ENCODE data around the gene CROCC2. TPM values are rescaled to one million over a fixed set of nuclear protein-coding genes. Genes with fewer than 3 reads are reported as not detected.

The CROCC2 gene
- total RNA-seq, 6 donors from 2014 or later: 0.23 to 17.8 (median 7.6) TPM

GRCh38 chr2:241003369-241003768 is 97.2 kb downstream of the CROCC2 start:
- ATAC-seq (ENCODE audit: low FRiP score in 2 of 2) (no peak), DNase-seq (no peak)
- TF ChIP-seq EP300 (IDR thresholded peaks at IDR 0.05) (no peak), POLR2AphosphoS5 (IDR thresholded peaks at IDR 0.05) (no peak), POLR2A (IDR thresholded peaks at IDR 0.05) (no peak), CTCF (IDR thresholded peaks at IDR 0.05) (no peak)
- Histone ChIP-seq H3K27me3 (no peaks in the 10 kb centered on the region), H3K27ac (no peak overlapping the region), H3K4me1 (peaks cover 12 to 34% (median 26%) of the 10 kb centered on the region in 4 donors), H3K4me3 (no peak overlapping the region), H3K9me3 (peaks cover 4 to 24% (median 8%) of the 10 kb centered on the region in 4 donors), H3K36me3 (peaks cover 0 to 16% (median 0%) of the 10 kb centered on the region in 4 donors)
- 100% methylated on average over 1 to 2 of the region's 2 CpGs for WGBS, 2 donors

DNA sequence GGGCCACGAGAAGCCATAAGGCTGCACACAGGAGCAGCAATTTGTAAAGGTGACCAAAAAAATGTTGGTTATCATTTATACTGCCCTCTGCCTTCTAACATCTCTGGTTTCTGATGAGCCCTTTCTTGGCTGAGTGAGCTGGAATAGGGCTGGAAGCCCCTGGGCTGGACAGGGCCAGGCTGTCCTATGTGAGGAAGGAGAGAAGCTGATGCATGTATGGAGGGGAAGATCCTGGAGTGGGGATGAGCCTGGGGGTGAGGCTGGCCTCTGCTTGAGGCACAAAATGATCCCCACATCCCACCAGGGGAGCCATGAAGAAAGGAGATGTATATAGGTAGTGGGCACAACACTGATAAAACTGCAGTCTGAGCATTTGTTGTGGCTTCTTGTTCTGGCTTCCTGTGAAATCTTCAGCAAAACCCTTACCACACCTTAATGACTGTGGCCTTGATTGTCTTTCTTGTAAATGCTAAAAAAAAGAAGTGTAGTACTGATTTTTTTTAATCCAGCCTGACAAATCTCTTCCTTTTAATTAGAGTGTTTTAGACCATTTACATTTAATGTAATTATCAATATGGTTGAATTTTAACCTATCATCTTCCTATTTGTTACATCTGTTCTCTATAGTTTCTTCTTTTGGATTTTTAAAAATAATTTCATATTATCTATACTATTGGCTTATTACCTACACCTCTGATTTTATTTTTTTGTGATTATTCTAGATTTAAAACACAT is 97.9 kb downstream of the CROCC2 start:
- WGBS, 2 donors: 100% methylated on average over 1 of the region's 1 CpG
- peaks cover 0 to 16% (median 0%) of the 10 kb centered on the region in 4 donors for H3K36me3 ChIP-seq
- H3K4me3 ChIP-seq: no peak overlapping the region
- H3K4me1 ChIP-seq: peaks cover 17 to 37% (median 29%) of the 10 kb centered on the region in 4 donors
- TF ChIP-seq POLR2AphosphoS5 (IDR thresholded peaks at IDR 0.05) (no peak), EP300 (IDR thresholded peaks at IDR 0.05) (no peak), CTCF (IDR thresholded peaks at IDR 0.05) (no peak), POLR2A (IDR thresholded peaks at IDR 0.05) (no peak)
- no peak overlapping the region for H3K27ac ChIP-seq
- DNase-seq: no peak
- H3K9me3 ChIP-seq: peaks cover 4 to 24% (median 8%) of the 10 kb centered on the region in 4 donors
- ATAC-seq (ENCODE audit: low FRiP score in 2 of 2): no peak
- no peaks in the 10 kb centered on the region for H3K27me3 ChIP-seq

- WGBS, 2 donors: 92 to 96% methylated on average over 2 of the region's 2 CpGs
- H3K27ac ChIP-seq: no peak overlapping the region
- no peak for DNase-seq
- no peak for ATAC-seq (ENCODE audit: low FRiP score in 2 of 2)
- H3K9me3 ChIP-seq: peaks cover 4 to 24% (median 8%) of the 10 kb centered on the region in 4 donors
- no peaks in the 10 kb centered on the region for H3K27me3 ChIP-seq
- TF ChIP-seq POLR2AphosphoS5 (IDR thresholded peaks at IDR 0.05) (no peak), POLR2A (IDR thresholded peaks at IDR 0.05) (no peak), CTCF (IDR thresholded peaks at IDR 0.05) (no peak), EP300 (IDR thresholded peaks at IDR 0.05) (no peak)
- no peak overlapping the region for H3K4me3 ChIP-seq
- peaks cover 0 to 16% (median 0%) of the 10 kb centered on the region in 4 donors for H3K36me3 ChIP-seq
- peaks cover 23 to 39% (median 32%) of the 10 kb centered on the region in 4 donors for H3K4me1 ChIP-seq
Measured at GRCh38 chr2:241005569-241005968, 99.4 kb downstream of the CROCC2 start.

GRCh38 chr2:241006412-241006811 is 100.3 kb downstream of the CROCC2 start:
- Histone ChIP-seq H3K4me3 (no peak overlapping the region), H3K27ac (no peak overlapping the region), H3K4me1 (peaks cover 20 to 35% (median 27%) of the 10 kb centered on the region in 4 donors), H3K9me3 (peaks cover 4 to 24% (median 8%) of the 10 kb centered on the region in 4 donors), H3K27me3 (no peaks in the 10 kb centered on the region), H3K36me3 (peaks cover 0 to 14% (median 0%) of the 10 kb centered on the region in 4 donors)
- no peak for TF ChIP-seq POLR2A (IDR thresholded peaks at IDR 0.05)
- TF ChIP-seq CTCF (IDR thresholded peaks at IDR 0.05): no peak
- TF ChIP-seq POLR2AphosphoS5 (IDR thresholded peaks at IDR 0.05): no peak
- TF ChIP-seq EP300 (IDR thresholded peaks at IDR 0.05): no peak
- DNase-seq (no peak), ATAC-seq (ENCODE audit: low FRiP score in 2 of 2) (no peak)
- WGBS, 2 donors: 80 to 85% methylated on average over 3 of the region's 3 CpGs
